ENCODE data around the gene RPL28.
A peak's percentile ranks its signal among the peaks of the same experiment; 100 is the strongest.
"Not testable (repeated sequence)": the region's sequence is repeated elsewhere in the genome, so short reads cannot be mapped to it uniquely, and the experiment has no call there.

Gene RPL28

GRCh38 chr19:55398200-55398925 is 12.6 kb downstream of the RPL28 start:
- DNase-seq = no peak

GRCh38 chr19:55400281-55401087 is 14.8 kb downstream of the RPL28 start:
- no peak for DNase-seq

GRCh38 chr19:55401390-55401789 is 15.7 kb downstream of the RPL28 start:
- not testable (repeated sequence) for DNase-seq

GRCh38 chr19:55402509-55402908 is 16.8 kb downstream of the RPL28 start:
- DNase-seq = no peak

- no peak for DNase-seq
Observed at GRCh38 chr19:55405638-55406037, 19.9 kb downstream of the RPL28 start.

- no peak for DNase-seq
Observed at GRCh38 chr19:55406091-55406825, 20.5 kb downstream of the RPL28 start.

- peak; percentile 60 for DNase-seq
Observed at GRCh38 chr19:55406826-55407549, 21.3 kb downstream of the RPL28 start.

GRCh38 chr19:55407550-55407799 is 21.7 kb downstream of the RPL28 start, which contains the start of gene UBE2S:
Gene UBE2S (minus strand): TSS chr19:55407788. CDS start chr19:55407589, 199 bp downstream.
- not testable (repeated sequence) for DNase-seq

- peak; percentile 99 for DNase-seq
Observed at GRCh38 chr19:55407800-55408532, 22.2 kb downstream of the RPL28 start.

GRCh38 chr19:55408533-55408872 is 22.8 kb downstream of the RPL28 start:
- DNase-seq = no peak

- DNase-seq = not testable (repeated sequence)
Observed at GRCh38 chr19:55409179-55409578, 23.4 kb downstream of the RPL28 start.

GRCh38 chr19:55410168-55410567 is 24.4 kb downstream of the RPL28 start:
- DNase-seq = no peak

- DNase-seq = peak; percentile 82
Observed at GRCh38 chr19:55418185-55418584, 32.5 kb downstream of the RPL28 start.

GRCh38 chr19:55419103-55419502 is 33.4 kb downstream of the RPL28 start:
- DNase-seq = no peak

GRCh38 chr19:55419624-55420236 is 34.0 kb downstream of the RPL28 start:
- DNase-seq = no peak

GRCh38 chr19:55421281-55421680 is 35.5 kb downstream of the RPL28 start:
- DNase-seq = not testable (repeated sequence)

- no peak for DNase-seq
Observed at GRCh38 chr19:55423225-55424005, 37.7 kb downstream of the RPL28 start.

- no peak for DNase-seq
Observed at GRCh38 chr19:55424518-55424917, 38.8 kb downstream of the RPL28 start.

GRCh38 chr19:55426042-55426441 is 40.3 kb downstream of the RPL28 start:
- no peak for DNase-seq

- no peak for DNase-seq
Observed at GRCh38 chr19:55431183-55431582, 45.5 kb downstream of the RPL28 start.
